Activated CD8-positive, alpha-beta memory T cell treated with anti-CD3 and anti-CD28 coated beads, Interleukin-2, amount 50 U/mL, for 4 hours (primary cell): ENCODE results near the gene LY9.
"Not testable (repeated sequence)": the region's sequence is repeated elsewhere in the genome, so short reads cannot be mapped to it uniquely, and the experiment has no call there.

ENCODE experiments used
- DNase-seq: peaks from one replicate; pipeline ENCODE4 v3.0.0-alpha.2; 2020

LY9 gene

DNA sequence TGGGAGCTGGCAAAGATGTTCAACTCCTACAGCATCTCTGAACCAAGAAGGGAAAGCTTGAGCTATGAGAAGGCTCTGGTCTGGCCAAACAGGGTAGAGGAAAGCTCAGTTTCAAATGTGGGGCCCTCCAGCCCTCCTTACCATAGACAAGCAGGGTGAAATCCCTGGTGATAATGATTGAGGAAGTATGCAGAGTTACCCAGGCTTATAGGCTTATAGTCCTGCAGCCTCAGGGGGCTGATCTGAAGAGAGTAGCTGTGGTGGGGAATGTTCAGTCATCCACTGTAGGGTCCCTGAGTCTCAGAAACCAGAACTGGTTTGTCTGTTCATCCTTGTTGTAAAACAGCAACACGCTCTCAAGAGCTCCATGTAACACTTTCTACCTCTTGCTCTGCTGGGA is 19.8 kb upstream of the LY9 start:
- no peak for DNase-seq

- DNase-seq, result peak; percentile 46
Observed at GRCh38 chr1:160777486-160778089, 18.4 kb upstream of the LY9 start.

- DNase-seq, result no peak
Observed at GRCh38 chr1:160778976-160779375, 17.0 kb upstream of the LY9 start.

DNA sequence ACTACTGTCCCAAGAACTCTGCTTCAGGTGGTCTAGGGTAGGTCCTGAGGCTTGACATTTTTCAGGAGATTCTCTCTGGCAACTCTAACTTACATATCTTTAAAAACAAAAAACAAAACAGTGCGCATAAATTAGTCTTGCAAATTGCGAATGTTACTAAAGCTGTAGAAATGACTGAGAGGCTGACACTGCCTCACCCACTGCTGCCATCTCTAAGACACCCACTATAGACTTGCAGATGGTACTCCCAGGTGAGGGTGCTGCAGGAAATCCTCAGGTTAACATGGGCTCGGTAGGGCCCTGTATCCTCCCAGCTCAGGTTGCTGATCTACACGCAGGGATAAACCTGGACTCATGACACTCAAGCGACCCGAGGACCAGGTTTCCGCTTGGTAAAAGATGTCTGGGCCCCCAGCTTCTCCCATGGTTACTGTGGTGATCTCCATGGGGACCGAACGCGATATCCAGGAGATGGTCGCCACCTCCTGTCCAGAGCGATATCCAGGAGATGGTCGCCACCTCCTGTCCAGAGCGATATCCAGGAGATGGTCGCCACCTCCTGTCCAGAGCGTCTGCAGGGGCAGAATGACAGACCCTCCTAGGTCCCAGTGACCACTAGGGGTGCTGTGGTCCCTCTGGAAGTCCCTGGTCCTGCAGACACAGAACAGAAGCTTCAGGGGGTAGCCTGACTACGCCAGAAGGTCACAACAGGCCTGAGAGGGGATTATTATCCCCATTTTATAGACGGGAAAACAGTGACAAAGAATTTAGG is 16.2 kb upstream of the LY9 start:
- peak; percentile 51 for DNase-seq

GRCh38 chr1:160780398-160780755 is 15.6 kb upstream of the LY9 start:
- no peak for DNase-seq

GRCh38 chr1:160781186-160781766 is 14.7 kb upstream of the LY9 start:
- no peak for DNase-seq

- DNase-seq, result no peak
Observed at GRCh38 chr1:160781914-160782689, 13.9 kb upstream of the LY9 start.

DNA sequence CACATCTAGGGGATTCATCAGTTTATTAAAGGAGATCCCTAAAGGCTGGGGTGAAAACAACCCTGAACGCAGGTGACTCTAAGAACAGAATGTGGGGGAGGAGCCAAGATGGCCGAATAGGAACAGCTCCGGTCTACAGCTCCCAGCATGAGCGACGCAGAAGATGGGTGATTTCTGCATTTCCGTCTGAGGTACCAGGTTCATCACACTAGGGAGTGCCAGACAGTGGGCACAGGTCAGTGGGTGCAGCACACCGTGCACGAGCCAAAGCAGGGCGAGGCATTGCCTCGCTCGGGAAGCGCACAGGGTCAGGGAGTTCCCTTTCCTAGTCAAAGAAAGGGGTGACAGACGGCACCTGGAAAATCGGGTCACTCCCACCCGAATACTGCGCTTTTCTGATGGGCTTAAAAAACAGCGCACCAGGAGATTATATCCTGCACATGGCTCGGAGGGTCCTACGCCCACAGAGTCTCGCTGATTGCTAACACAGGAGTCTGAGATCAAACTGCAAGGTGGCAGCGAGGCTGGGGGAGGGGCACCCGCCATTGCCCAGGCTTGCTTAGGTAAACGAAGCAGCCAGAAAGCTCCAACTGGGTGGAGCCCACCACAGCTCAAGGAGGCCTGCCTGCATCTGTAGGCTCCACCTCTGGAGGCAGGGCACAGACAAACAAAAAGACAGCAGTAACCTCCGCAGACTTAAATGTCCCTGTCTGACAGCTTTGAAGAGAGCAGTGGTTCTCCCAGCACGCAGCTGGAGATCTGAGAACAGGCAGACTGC is 12.8 kb upstream of the LY9 start:
- not testable (repeated sequence) for DNase-seq

DNA sequence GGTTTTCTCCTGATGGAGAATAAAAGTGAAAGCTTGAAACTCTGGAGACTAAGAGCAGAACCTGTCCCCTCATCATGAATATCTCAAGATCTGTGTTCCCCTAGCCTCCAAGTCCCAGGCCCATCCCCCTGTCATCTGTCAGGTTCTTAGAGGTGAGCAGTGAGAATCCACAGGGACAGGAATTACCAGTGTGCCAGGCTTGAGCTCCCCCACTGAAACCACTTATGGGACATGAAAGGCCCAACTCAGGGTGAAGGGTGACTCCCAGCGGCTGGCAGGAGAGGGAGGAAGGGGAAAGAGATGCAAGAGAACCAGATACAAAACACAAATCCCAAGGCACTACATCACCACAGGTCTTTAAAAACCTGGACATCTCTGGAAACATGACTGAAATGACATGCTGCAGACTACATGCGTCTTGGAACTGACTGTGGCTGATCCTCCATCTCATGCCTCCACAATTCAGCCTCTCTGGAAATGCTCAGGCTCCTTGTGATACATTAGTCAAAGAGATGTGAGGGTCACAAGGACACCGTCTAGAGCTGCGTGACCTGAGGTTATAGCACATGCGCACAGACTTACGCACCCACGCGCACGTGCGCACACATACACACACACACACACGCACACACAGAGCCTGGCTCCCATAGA is 6.8 kb upstream of the LY9 start:
- DNase-seq, result no peak

DNA sequence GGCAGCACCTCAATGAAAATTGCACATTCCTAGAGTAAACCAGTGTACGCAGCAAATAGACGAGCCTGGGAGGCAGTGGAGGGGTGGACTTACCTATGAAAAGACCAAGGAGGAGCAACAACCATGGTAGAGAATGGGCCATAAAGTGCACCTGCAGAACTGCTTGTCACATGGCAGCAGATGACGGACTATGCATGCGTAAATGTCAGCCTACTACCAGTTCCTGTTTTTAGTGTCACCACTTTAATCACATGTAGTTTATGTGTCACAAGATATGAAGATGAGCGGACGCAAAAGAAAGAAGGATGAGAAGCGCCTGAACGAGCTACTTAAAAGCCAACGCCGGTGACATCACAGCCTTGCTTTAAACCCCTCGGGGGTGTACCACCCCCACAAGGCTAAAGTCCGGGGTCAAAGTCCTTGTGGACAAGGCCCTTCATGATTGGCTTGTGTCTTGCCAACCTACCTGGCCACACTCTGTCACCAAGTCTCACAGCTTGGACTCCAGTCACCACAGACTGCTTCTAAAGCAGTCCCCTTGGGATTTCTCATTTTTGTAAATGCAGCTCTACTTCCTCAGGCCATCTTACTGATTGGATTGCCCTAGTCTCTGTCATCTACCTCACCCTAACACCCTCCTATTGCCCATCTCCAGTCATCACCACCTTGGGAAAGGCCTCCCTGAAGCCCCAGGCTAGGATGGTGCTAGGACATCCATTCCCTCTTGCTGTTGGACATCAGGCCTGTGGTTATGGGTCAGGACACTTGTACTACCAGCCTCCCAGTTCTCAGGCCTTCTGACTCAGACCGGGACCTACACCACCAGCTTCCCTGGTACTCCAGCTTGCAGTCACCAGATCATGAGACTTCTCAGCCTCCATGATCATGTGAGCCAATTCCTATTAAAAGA is 6.0 kb upstream of the LY9 start:
- no peak for DNase-seq

- no peak for DNase-seq
Observed at GRCh38 chr1:160794376-160794775, 1.6 kb upstream of the LY9 start.

DNA sequence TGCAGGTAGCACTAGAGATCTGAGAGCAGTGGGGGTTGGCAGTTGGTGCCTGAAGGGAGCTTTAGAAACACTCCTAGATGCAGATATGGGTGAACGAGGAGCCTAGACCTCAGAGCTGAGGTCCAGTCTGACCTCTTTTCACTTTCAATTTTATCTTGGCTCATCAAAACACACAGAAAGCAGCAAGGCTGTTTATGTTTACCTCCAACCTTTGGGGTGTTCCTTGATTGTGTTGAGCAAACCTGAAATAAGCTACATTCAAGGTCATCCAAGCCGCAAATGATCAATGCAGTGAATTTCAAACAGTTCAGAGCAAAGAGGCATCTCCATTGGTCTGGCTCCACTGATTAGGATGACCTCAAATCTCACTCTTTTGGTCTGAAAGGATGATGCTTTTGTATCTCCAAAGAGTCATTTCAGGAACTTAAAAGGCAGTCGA is 1.3 kb downstream of the LY9 start:
- no peak for DNase-seq

DNA sequence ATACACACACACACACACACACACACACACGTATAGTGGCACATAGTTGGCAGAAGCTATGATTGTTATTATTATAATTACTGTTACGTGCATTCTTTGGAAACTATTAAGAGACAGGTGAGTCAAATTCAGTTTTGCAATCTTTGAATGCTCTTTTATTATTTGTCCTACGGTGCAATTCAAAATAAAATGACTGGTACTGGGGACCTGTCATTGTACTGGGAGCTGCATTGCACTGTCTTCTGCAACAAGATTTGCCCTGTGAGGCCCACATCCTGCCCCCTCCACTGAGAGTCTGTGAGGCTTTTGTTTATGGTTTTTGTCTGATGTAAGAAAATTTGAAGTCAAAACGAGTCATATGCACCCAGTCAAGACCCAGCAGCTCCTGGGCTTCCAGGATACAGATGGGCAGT is 1.9 kb downstream of the LY9 start:
- peak; percentile 52 for DNase-seq

GRCh38 chr1:160798439-160798838 is 2.5 kb downstream of the LY9 start:
- DNase-seq, result no peak

DNA sequence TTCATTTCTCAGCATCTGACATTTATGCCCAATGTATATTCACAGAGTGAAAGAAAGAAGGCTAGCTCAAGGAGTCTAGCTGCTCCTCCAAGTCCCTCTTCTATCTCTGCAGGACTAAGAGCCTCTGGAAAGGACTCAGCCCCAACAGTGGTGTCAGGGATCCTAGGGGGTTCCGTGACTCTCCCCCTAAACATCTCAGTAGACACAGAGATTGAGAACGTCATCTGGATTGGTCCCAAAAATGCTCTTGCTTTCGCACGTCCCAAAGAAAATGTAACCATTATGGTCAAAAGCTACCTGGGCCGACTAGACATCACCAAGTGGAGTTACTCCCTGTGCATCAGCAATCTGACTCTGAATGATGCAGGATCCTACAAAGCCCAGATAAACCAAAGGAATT is 3.7 kb downstream of the LY9 start:
- no peak for DNase-seq

- DNase-seq, result no peak
Observed at GRCh38 chr1:160800142-160800541, 4.2 kb downstream of the LY9 start.

DNA sequence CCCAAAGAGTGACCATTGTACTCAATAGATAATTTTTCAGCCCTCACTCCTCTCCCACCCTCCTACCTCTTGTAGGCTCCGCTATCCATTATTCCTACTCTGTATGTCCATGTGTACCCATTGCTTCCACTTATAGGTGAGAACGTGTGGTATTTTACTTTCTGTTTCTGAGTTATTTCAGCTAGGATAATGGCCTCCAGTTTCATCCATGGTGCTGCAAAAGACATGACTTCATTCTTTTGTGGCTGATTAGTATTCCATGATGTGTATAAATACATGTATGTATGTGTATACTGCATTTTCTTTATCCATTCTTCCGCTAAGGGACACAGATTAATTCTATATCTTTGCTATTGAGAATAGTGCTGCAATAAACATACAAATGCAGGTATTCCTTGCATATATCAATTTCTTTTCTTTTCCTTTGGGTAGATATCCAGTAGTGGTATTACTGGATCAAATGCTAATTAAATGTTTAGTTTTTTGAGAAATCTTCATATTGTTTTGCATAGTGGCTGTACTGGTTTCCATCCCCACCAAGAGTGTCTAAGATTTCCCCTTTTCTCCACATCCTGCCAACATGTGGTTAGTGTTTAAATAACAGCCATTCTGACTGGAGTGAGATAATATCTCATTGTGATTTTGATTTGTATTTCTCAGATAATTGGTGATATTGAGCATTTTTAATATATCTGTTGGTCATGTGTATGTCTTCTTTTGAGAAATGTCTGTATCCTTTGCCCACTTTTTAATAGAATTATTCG is 4.9 kb downstream of the LY9 start:
- no peak for DNase-seq

GRCh38 chr1:160801836-160802580 is 6.0 kb downstream of the LY9 start:
- DNase-seq, result no peak

DNA sequence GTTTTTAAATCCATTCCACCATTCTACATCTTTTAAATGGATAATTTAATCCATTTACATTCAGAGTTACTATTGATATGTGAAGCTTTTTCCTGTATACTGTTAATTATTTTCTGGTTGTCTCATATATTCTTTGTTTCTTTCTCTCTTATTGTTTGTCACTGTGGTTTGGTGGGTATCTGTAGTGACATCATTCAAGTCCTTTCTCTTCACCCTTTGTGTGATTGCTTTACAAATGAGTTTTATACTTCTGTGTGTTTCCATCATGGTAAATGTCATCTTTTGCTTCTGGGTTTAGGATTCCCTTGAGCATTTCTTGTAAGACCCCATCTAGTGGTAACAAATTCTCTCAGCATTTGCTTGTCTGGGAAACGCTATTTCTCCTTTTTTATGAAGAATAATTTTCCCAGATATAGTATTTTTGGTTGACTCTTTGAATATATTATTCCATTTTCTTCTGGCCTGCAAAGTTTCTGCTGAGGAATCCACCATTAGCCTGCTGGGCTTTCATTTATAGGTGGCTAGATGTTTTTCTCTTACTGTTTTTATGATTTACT is 10.2 kb downstream of the LY9 start:
- DNase-seq, result no peak
